ENCODE data around the gene SLCO4A1.

SLCO4A1 gene

DNA sequence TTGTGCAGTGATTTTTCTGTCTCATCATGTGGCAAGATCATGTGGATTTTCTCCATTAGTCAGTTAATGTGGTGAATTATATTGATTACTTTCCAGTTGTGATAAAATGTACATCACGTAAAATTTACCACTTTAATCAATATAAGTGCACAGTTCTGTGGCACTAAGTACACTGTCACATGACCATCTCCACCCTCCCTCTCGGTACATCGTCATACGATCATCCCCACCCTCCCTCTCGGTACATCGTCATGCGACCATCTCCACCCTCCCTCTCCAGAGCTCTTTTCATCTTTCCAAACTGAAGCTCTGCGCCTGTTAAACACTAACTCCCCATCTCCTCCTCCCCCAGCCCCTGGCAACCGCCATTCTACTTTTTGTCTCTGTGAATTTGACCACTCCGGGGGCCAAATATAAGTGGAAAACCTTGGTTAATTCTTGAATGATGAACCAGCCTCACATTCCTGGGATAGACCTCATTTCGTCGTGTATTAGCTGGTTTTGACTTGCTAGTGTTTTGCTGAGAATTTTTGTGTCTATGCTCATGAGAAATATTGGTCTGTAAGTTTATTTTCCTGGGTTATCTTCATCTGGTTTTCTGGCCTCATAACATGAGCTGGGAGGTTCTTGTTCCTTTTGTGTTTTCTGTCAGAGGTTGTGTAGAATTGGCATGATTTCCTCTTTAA, 77.1 kb downstream of the SLCO4A1 start:
- no peak for DNase-seq

Data from CD4-positive, alpha-beta T cell treated with Interleukin-21 for 1 hour (primary cell).